ENCODE measurements around the gene ZDHHC12. TPM values are rescaled to one million over a fixed set of nuclear protein-coding genes. Genes with fewer than 3 reads are reported as not detected.

Gene ZDHHC12
- total RNA-seq, 2 experiments from 2014 or later = 40.0 to 56.8 TPM

GRCh38 chr9:128689293-128689774, 34.6 kb downstream of the ZDHHC12 start:
- H2AFZ ChIP-seq (ENCODE audit: low read length) = no peak overlapping the region
- H3K4me2 ChIP-seq (ENCODE audit: low read length) = peak overlapping the region; percentile 36; the same call in 1 of the 2 replicates
- CTCF ChIA-PET (ENCODE audit: unreplicated experiment) = interaction anchor here (0.6 to 0.7 kb wide), 3 partner anchors 43 to 622 kb away, joined by 3 to 8 read pairs (median 4); partner anchors contain the start of genes KYAT1, LRRC8A and NAIF1
- peaks cover 88% of the 10 kb centered on the region for H3K79me2 ChIP-seq (ENCODE audit: insufficient read depth, low read depth, low read length)
- no TSS peak for BruUV-seq (replicated peaks)
- H3K4me3 ChIP-seq (ENCODE audit: low read depth, low read length, poor library complexity, severe bottlenecking) = peak overlapping the region; percentile 80
- H4K20me1 ChIP-seq (ENCODE audit: insufficient read depth, low read length) = peaks cover 34% of the 10 kb centered on the region
- intact Hi-C loops (cut with micrococcal nuclease; ENCODE audit: unreplicated experiment) = loop anchor here (2.0 to 10.0 kb wide), 4 partner anchors 42 to 1355 kb away; partner anchors contain the start of genes FNBP1 and SPTAN1
- H3K9me2 ChIP-seq (ENCODE audit: insufficient read depth, low read length) = no peaks in the 10 kb centered on the region
- no peaks in the 10 kb centered on the region for H3K9me3 ChIP-seq (ENCODE audit: low read length)
- DNase-seq (ENCODE audit: low spot score) = no peak
- peaks cover 64% of the 10 kb centered on the region for H3K36me3 ChIP-seq (ENCODE audit: insufficient read depth, low read length)
- TF ChIP-seq CTCF (conservative IDR thresholded peaks at IDR 0.05; ENCODE audit: low read length) = no peak
- POLR2A ChIA-PET = interaction anchor here (1.0 to 1.1 kb wide), 2 partner anchors 11 to 63 kb away, joined by 3 to 4 read pairs; no protein-coding TSS in a partner anchor
- H3K27ac ChIP-seq (ENCODE audit: low read depth, low read length, poor library complexity, severe bottlenecking) = peak overlapping the region; percentile 63
- peaks cover 40% of the 10 kb centered on the region for H3K4me1 ChIP-seq (ENCODE audit: insufficient read depth, low read length, poor library complexity, severe bottlenecking)

GRCh38 chr9:128688501-128689292, 35.2 kb downstream of the ZDHHC12 start, which contains the start of gene SET:
TSS of gene SET (plus strand) at chr9:128689222. CDS start at chr9:128689583, 361 bp downstream.
- intact Hi-C loops (cut with micrococcal nuclease; ENCODE audit: unreplicated experiment) = loop anchor here (2.0 to 10.0 kb wide), 4 partner anchors 41 to 1356 kb away; partner anchors contain the start of genes FNBP1 and SPTAN1
- peaks cover 88% of the 10 kb centered on the region for H3K79me2 ChIP-seq (ENCODE audit: insufficient read depth, low read depth, low read length)
- POLR2A ChIA-PET = interaction anchor here (1.0 kb wide), 1 partner anchor 64 kb away, joined by 3 read pairs; no protein-coding TSS in a partner anchor
- H3K4me2 ChIP-seq (ENCODE audit: low read length) = peak within 1 kb of the TSS; percentile 93
- H2AFZ ChIP-seq (ENCODE audit: low read length) = no peak within 1 kb of the TSS; the same call in 1 of the 2 replicates
- H4K20me1 ChIP-seq (ENCODE audit: insufficient read depth, low read length) = peaks cover 33% of the 10 kb centered on the region
- CTCF ChIA-PET (ENCODE audit: unreplicated experiment) = interaction anchor here (0.6 kb wide), 1 partner anchor 44 kb away, joined by 4 read pairs; no protein-coding TSS in a partner anchor
- no TSS peak for BruUV-seq (replicated peaks)
- H3K27ac ChIP-seq (ENCODE audit: low read depth, low read length, poor library complexity, severe bottlenecking) = peak within 1 kb of the TSS; percentile 91
- no peaks in the 10 kb centered on the region for H3K9me3 ChIP-seq (ENCODE audit: low read length)
- peaks cover 40% of the 10 kb centered on the region for H3K4me1 ChIP-seq (ENCODE audit: insufficient read depth, low read length, poor library complexity, severe bottlenecking)
- no peak for TF ChIP-seq EZH2phosphoT487 (IDR thresholded peaks at IDR 0.05; ENCODE audit: borderline replicate concordance, low read depth, low read length)
- no peak for TF ChIP-seq CTCF (conservative IDR thresholded peaks at IDR 0.05; ENCODE audit: low read length)
- no peaks in the 10 kb centered on the region for H3K9me2 ChIP-seq (ENCODE audit: insufficient read depth, low read length)
- H3K36me3 ChIP-seq (ENCODE audit: insufficient read depth, low read length) = peaks cover 57% of the 10 kb centered on the region
- peak within 1 kb of the TSS; percentile 92 for H3K4me3 ChIP-seq (ENCODE audit: low read depth, low read length, poor library complexity, severe bottlenecking)
- DNase-seq (ENCODE audit: low spot score) = peak; percentile 96
